Measurements from ENCODE around the gene DOCK9.

GRCh38 chr13:99014522-99014921, 36.7 kb upstream of the DOCK9 start:
- TF ChIP-seq, protein P1, sequence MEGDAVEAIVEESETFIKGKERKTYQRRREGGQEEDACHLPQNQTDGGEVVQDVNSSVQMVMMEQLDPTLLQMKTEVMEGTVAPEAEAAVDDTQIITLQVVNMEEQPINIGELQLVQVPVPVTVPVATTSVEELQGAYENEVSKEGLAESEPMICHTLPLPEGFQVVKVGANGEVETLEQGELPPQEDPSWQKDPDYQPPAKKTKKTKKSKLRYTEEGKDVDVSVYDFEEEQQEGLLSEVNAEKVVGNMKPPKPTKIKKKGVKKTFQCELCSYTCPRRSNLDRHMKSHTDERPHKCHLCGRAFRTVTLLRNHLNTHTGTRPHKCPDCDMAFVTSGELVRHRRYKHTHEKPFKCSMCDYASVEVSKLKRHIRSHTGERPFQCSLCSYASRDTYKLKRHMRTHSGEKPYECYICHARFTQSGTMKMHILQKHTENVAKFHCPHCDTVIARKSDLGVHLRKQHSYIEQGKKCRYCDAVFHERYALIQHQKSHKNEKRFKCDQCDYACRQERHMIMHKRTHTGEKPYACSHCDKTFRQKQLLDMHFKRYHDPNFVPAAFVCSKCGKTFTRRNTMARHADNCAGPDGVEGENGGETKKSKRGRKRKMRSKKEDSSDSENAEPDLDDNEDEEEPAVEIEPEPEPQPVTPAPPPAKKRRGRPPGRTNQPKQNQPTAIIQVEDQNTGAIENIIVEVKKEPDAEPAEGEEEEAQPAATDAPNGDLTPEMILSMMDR (IDR thresholded peaks at IDR 0.05): no peak
- TF ChIP-seq POLR2AphosphoS5 (IDR thresholded peaks at IDR 0.05): no peak

Measured in esophagus muscularis mucosa (tissue), 3 donors.